IPS-15b (cell line): ENCODE results near the gene TMEM242.

ENCODE experiments used
- H3K27me3 ChIP-seq: one replicate; pipeline ENCODE4 v1.6.1; 2013; ENCODE audit warnings: low read length; ENCODE audit not compliant: control insufficient read depth, insufficient read depth
- H3K36me3 ChIP-seq: one replicate; pipeline ENCODE4 v1.6.1; 2013; ENCODE audit warnings: low read length; ENCODE audit not compliant: control insufficient read depth, insufficient read depth
- H3K4me1 ChIP-seq: one replicate; pipeline ENCODE4 v1.6.1; 2013; ENCODE audit warnings: mild to moderate bottlenecking, low read length; ENCODE audit not compliant: control insufficient read depth, insufficient read depth
- H3K4me3 ChIP-seq: one replicate; pipeline ENCODE4 v1.5.1; 2013; ENCODE audit warnings: low read depth, low read length
- H3K9ac ChIP-seq: one replicate; pipeline ENCODE4 v1.6.1; 2013; ENCODE audit warnings: low read depth, mild to moderate bottlenecking, low read length
- H3K9me3 ChIP-seq: one replicate; pipeline ENCODE4 v1.6.1; 2013; ENCODE audit warnings: mild to moderate bottlenecking, low read length; ENCODE audit not compliant: control insufficient read depth, insufficient read depth

TMEM242 gene

GRCh38 chr6:157267654-157268053 lies 55.7 kb downstream of the TMEM242 start:
- Histone ChIP-seq H3K4me1 (peaks cover under 1% of the 10 kb centered on the region), H3K36me3 (no peaks in the 10 kb centered on the region), H3K27me3 (no peaks in the 10 kb centered on the region)

GRCh38 chr6:157267109-157267611 lies 56.2 kb downstream of the TMEM242 start:
- no peak overlapping the region for H3K9ac ChIP-seq
- H3K4me1 ChIP-seq, result no peaks in the 10 kb centered on the region
- H3K9me3 ChIP-seq, result no peaks in the 10 kb centered on the region
- no peaks in the 10 kb centered on the region for H3K36me3 ChIP-seq
- H3K27me3 ChIP-seq, result no peaks in the 10 kb centered on the region
- H3K4me3 ChIP-seq, result no peak overlapping the region

More at GRCh38 chr6:157267654-157268053, 55.7 kb downstream of the TMEM242 start:
- Histone ChIP-seq H3K9ac (no peak overlapping the region), H3K9me3 (no peaks in the 10 kb centered on the region), H3K4me3 (no peak overlapping the region)

GRCh38 chr6:157266274-157267101 lies 56.8 kb downstream of the TMEM242 start:
- H3K27me3 ChIP-seq, result no peaks in the 10 kb centered on the region
- H3K4me1 ChIP-seq, result no peaks in the 10 kb centered on the region
- H3K36me3 ChIP-seq, result no peaks in the 10 kb centered on the region
- H3K4me3 ChIP-seq, result no peak overlapping the region
- H3K9me3 ChIP-seq, result no peaks in the 10 kb centered on the region
- no peak overlapping the region for H3K9ac ChIP-seq

GRCh38 chr6:157265635-157266034 lies 57.7 kb downstream of the TMEM242 start:
- H3K9me3 ChIP-seq, result no peaks in the 10 kb centered on the region
- no peaks in the 10 kb centered on the region for H3K27me3 ChIP-seq
- H3K4me1 ChIP-seq, result no peaks in the 10 kb centered on the region
- H3K9ac ChIP-seq, result no peak overlapping the region
- H3K4me3 ChIP-seq, result no peak overlapping the region
- no peaks in the 10 kb centered on the region for H3K36me3 ChIP-seq

- H3K4me1 ChIP-seq, result no peaks in the 10 kb centered on the region
- H3K27me3 ChIP-seq, result no peaks in the 10 kb centered on the region
- no peak overlapping the region for H3K9ac ChIP-seq
- no peaks in the 10 kb centered on the region for H3K9me3 ChIP-seq
- no peak overlapping the region for H3K4me3 ChIP-seq
- H3K36me3 ChIP-seq, result no peaks in the 10 kb centered on the region
Observed at GRCh38 chr6:157265186-157265585, 58.1 kb downstream of the TMEM242 start.

- no peak overlapping the region for H3K4me3 ChIP-seq
- no peaks in the 10 kb centered on the region for H3K4me1 ChIP-seq
- no peaks in the 10 kb centered on the region for H3K36me3 ChIP-seq
- no peak overlapping the region for H3K9ac ChIP-seq
- no peaks in the 10 kb centered on the region for H3K9me3 ChIP-seq
- H3K27me3 ChIP-seq, result no peaks in the 10 kb centered on the region
Observed at GRCh38 chr6:157264701-157265100, 58.6 kb downstream of the TMEM242 start.

GRCh38 chr6:157263881-157264397 lies 59.4 kb downstream of the TMEM242 start:
- Histone ChIP-seq H3K9me3 (no peaks in the 10 kb centered on the region), H3K4me1 (no peaks in the 10 kb centered on the region), H3K27me3 (no peaks in the 10 kb centered on the region), H3K4me3 (no peak overlapping the region), H3K36me3 (no peaks in the 10 kb centered on the region), H3K9ac (no peak overlapping the region)

- H3K36me3 ChIP-seq, result no peaks in the 10 kb centered on the region
- H3K4me1 ChIP-seq, result no peaks in the 10 kb centered on the region
- no peaks in the 10 kb centered on the region for H3K27me3 ChIP-seq
- no peak overlapping the region for H3K9ac ChIP-seq
- no peak overlapping the region for H3K4me3 ChIP-seq
- H3K9me3 ChIP-seq, result no peaks in the 10 kb centered on the region
Observed at GRCh38 chr6:157263146-157263545, 60.2 kb downstream of the TMEM242 start.

GRCh38 chr6:157261606-157262005 lies 61.7 kb downstream of the TMEM242 start:
- no peaks in the 10 kb centered on the region for H3K4me1 ChIP-seq
- H3K9me3 ChIP-seq, result no peaks in the 10 kb centered on the region
- no peak overlapping the region for H3K9ac ChIP-seq
- H3K4me3 ChIP-seq, result no peak overlapping the region
- H3K27me3 ChIP-seq, result no peaks in the 10 kb centered on the region
- H3K36me3 ChIP-seq, result no peaks in the 10 kb centered on the region

GRCh38 chr6:157260735-157261410 lies 62.4 kb downstream of the TMEM242 start:
- no peak overlapping the region for H3K9ac ChIP-seq
- no peak overlapping the region for H3K4me3 ChIP-seq
- no peaks in the 10 kb centered on the region for H3K27me3 ChIP-seq
- H3K36me3 ChIP-seq, result no peaks in the 10 kb centered on the region
- H3K4me1 ChIP-seq, result no peaks in the 10 kb centered on the region
- no peaks in the 10 kb centered on the region for H3K9me3 ChIP-seq

- no peak overlapping the region for H3K4me3 ChIP-seq
Observed at GRCh38 chr6:157259443-157259842, 63.9 kb downstream of the TMEM242 start.

GRCh38 chr6:157258878-157259277 lies 64.4 kb downstream of the TMEM242 start:
- H3K27me3 ChIP-seq, result no peaks in the 10 kb centered on the region
- H3K4me3 ChIP-seq, result no peak overlapping the region
- no peaks in the 10 kb centered on the region for H3K36me3 ChIP-seq
- H3K9me3 ChIP-seq, result no peaks in the 10 kb centered on the region
- H3K9ac ChIP-seq, result no peak overlapping the region
- H3K4me1 ChIP-seq, result no peaks in the 10 kb centered on the region

More at GRCh38 chr6:157259443-157259842, 63.9 kb downstream of the TMEM242 start:
- Histone ChIP-seq H3K4me1 (no peaks in the 10 kb centered on the region), H3K36me3 (no peaks in the 10 kb centered on the region), H3K9me3 (no peaks in the 10 kb centered on the region), H3K9ac (no peak overlapping the region), H3K27me3 (no peaks in the 10 kb centered on the region)
